H9 (cell line): Measurements from ENCODE around the gene ORAI2. TPM values are rescaled to one million over a fixed set of nuclear protein-coding genes. Genes with fewer than 3 reads are reported as not detected.

ENCODE experiments used
- DNase-seq: peaks from one replicate; pipeline ENCODE4 v3.0.0-alpha.2; 2017
- H2AFZ ChIP-seq: one replicate; pipeline ENCODE4 v1.6.1; 2013; ENCODE audit warnings: mild to moderate bottlenecking, low read length, control low read depth, moderate library complexity
- H2AK5ac ChIP-seq: 2 replicates; pipeline ENCODE4 v1.6.1; 2013; ENCODE audit warnings: low read length, control low read depth, mixed read lengths; ENCODE audit not compliant: insufficient read length
- H2BK120ac ChIP-seq: one replicate; pipeline ENCODE4 v1.6.1; 2013; ENCODE audit warnings: low read depth, mild to moderate bottlenecking, low read length, control low read depth, inconsistent platforms; ENCODE audit not compliant: poor library complexity, severe bottlenecking
- H2BK12ac ChIP-seq: 2 replicates; pipeline ENCODE4 v1.6.1; 2013; ENCODE audit warnings: low read length, control low read depth, mixed read lengths, low read depth; ENCODE audit not compliant: insufficient read length
- H2BK15ac ChIP-seq: 2 replicates; pipeline ENCODE4 v1.6.1; 2013; ENCODE audit warnings: low read depth, low read length, control low read depth
- H2BK20ac ChIP-seq: one replicate; pipeline ENCODE4 v1.6.1; 2013; ENCODE audit warnings: low read depth, mild to moderate bottlenecking, low read length, control low read depth, inconsistent platforms; ENCODE audit not compliant: poor library complexity, severe bottlenecking
- H2BK5ac ChIP-seq: 2 replicates; pipeline ENCODE4 v1.6.1; 2013; ENCODE audit warnings: low read length, control low read depth, mixed read lengths; ENCODE audit not compliant: insufficient read length
- H3K14ac ChIP-seq: 2 replicates; pipeline ENCODE4 v1.6.1; 2013; ENCODE audit warnings: low read length, control low read depth; ENCODE audit not compliant: insufficient read depth
- H3K18ac ChIP-seq: 2 replicates; pipeline ENCODE4 v1.6.1; 2013; ENCODE audit warnings: low read depth, mild to moderate bottlenecking, mixed read lengths, low read length, control low read depth; ENCODE audit not compliant: insufficient read length
- H3K23ac ChIP-seq: 2 replicates; pipeline ENCODE4 v1.6.1; 2013; ENCODE audit warnings: low read length, control low read depth, mixed read lengths, low read depth; ENCODE audit not compliant: insufficient read length
- H3K23me2 ChIP-seq: 2 replicates; pipeline ENCODE4 v1.6.1; 2013; ENCODE audit warnings: low read depth, mild to moderate bottlenecking, mixed read lengths, low read length, control low read depth; ENCODE audit not compliant: insufficient read length, poor library complexity, severe bottlenecking
- H3K27ac ChIP-seq: 2 replicates; pipeline ENCODE4 v1.5.1; 2013; ENCODE audit warnings: low read length, control low read depth, mixed read lengths, low read depth; ENCODE audit not compliant: insufficient read length
- H3K27me3 ChIP-seq: 2 replicates; pipeline ENCODE4 v1.6.1; 2013; ENCODE audit warnings: low read length, control low read depth, inconsistent platforms; ENCODE audit not compliant: insufficient read depth
- H3K4ac ChIP-seq: 2 replicates; pipeline ENCODE4 v1.6.1; 2013; ENCODE audit warnings: low read depth, mild to moderate bottlenecking, control low read depth, inconsistent platforms, low read length, moderate library complexity
- H3K4me1 ChIP-seq: 2 replicates; pipeline ENCODE4 v1.6.1; 2013; ENCODE audit warnings: low read length, control low read depth, inconsistent platforms; ENCODE audit not compliant: insufficient read depth
- H3K4me2 ChIP-seq: 2 replicates; pipeline ENCODE4 v1.6.1; 2013; ENCODE audit warnings: low read length, control low read depth, mixed read lengths; ENCODE audit not compliant: insufficient read length, insufficient read depth
- H3K56ac ChIP-seq: 2 replicates; pipeline ENCODE4 v1.6.1; 2013; ENCODE audit warnings: low read depth, mild to moderate bottlenecking, mixed read lengths, low read length, control low read depth; ENCODE audit not compliant: insufficient read length
- H3K79me1 ChIP-seq: 2 replicates; pipeline ENCODE4 v1.6.1; 2013; ENCODE audit warnings: low read depth, mild to moderate bottlenecking, moderate library complexity, low read length, control low read depth, inconsistent platforms; ENCODE audit not compliant: insufficient read depth, poor library complexity, severe bottlenecking
- H3K79me2 ChIP-seq: 2 replicates; pipeline ENCODE4 v1.6.1; 2013; ENCODE audit warnings: low read length, control low read depth, inconsistent platforms; ENCODE audit not compliant: insufficient read depth
- H3K9ac ChIP-seq: 2 replicates; pipeline ENCODE4 v1.6.1; 2013; ENCODE audit warnings: low read length, control low read depth, mixed read lengths; ENCODE audit not compliant: insufficient read length; ENCODE audit errors: extremely low read depth
- H3K9me3 ChIP-seq: one replicate; pipeline ENCODE4 v1.6.1; 2013; ENCODE audit warnings: low read depth, low read length, inconsistent platforms; ENCODE audit not compliant: control insufficient read depth
- H3T11ph ChIP-seq: one replicate; pipeline ENCODE4 v1.6.1; 2013; ENCODE audit warnings: mild to moderate bottlenecking, low read length, control low read depth, inconsistent platforms
- H4K20me1 ChIP-seq: one replicate; pipeline ENCODE4 v1.6.1; 2013; ENCODE audit not compliant: control insufficient read depth, insufficient read length, insufficient read depth
- H4K5ac ChIP-seq: 2 replicates; pipeline ENCODE4 v1.6.1; 2013; ENCODE audit warnings: low read depth, mild to moderate bottlenecking, mixed read lengths, low read length, control low read depth; ENCODE audit not compliant: insufficient read length
- H4K8ac ChIP-seq: replicated peaks from 2 replicates; pipeline ENCODE4 v1.6.1; 2013; ENCODE audit warnings: low read length, control low read depth, mixed read lengths, low read depth; ENCODE audit not compliant: insufficient read length
- H4K91ac ChIP-seq: 2 replicates; pipeline ENCODE4 v1.6.1; 2013; ENCODE audit warnings: low read depth, mild to moderate bottlenecking, moderate library complexity, mixed read lengths, low read length, control low read depth; ENCODE audit not compliant: insufficient read length
- H3K27ac Mint-ChIP-seq, 3 experiments: 2 replicates in 2 of 3; 3 replicates in 1 of 3; pipeline ENCODE4 v1.8.0; 2020 to 2021; ENCODE audit warnings: mixed read lengths in 3 of 3, mild to moderate bottlenecking in 1 of 3, moderate library complexity in 1 of 3
- H3K27me3 Mint-ChIP-seq: 2 replicates; pipeline ENCODE4 v1.8.0; 2021; ENCODE audit warnings: low read depth, mild to moderate bottlenecking, moderate library complexity, mixed read lengths
- H3K36me3 Mint-ChIP-seq, 3 experiments: 2 replicates in 2 of 3; 3 replicates in 1 of 3; pipeline ENCODE4 v1.8.0; 2020 to 2021; ENCODE audit warnings: low read depth in 3 of 3, mixed read lengths in 3 of 3; ENCODE audit not compliant: insufficient read depth in 1 of 3
- H3K4me1 Mint-ChIP-seq, 2 experiments: 2 replicates each; pipeline ENCODE4 v1.8.0; 2020; ENCODE audit warnings: mixed read lengths in 2 of 2
- H3K4me3 Mint-ChIP-seq, 2 experiments: 2 replicates in 1 of 2; 3 replicates in 1 of 2; pipeline ENCODE4 v1.8.0; 2020 to 2021; ENCODE audit warnings: mild to moderate bottlenecking in 2 of 2, mixed read lengths in 2 of 2, moderate library complexity in 1 of 2
- H3K9me3 Mint-ChIP-seq, 2 experiments: 2 replicates in 1 of 2; 3 replicates in 1 of 2; pipeline ENCODE4 v1.8.0; 2020; ENCODE audit warnings: mild to moderate bottlenecking in 2 of 2, mixed read lengths in 2 of 2, moderate library complexity in 1 of 2
- WGBS: extraction: QIAGEN DNeasy Blood & Tissue Kit; methylation state at CpG from one replicate; pipeline ENCODE4 v1.1.7; 2013; ENCODE audit warnings: missing lambda C conversion rate, low lambda C conversion rate, mixed read lengths; ENCODE audit not compliant: insufficient read length; ENCODE audit errors: extremely low coverage; 5-methylcytosine and 5-hydroxymethylcytosine counted together
- total RNA-seq: library from RNA; stranded (reverse); gene quantifications from 2 replicates; pipeline ENCODE4 v1.2.1, GENCODE V29; 2021
- TF ChIP-seq, protein P1 (sequence below): fragments of 200-600 bp; sonication (generic); conservative IDR thresholded peaks from 3 replicates; pipeline ENCODE4 v1.8.0; 2021; ENCODE audit warnings: antibody characterized with exemption, mild to moderate bottlenecking

The ORAI2 gene
- total RNA-seq, 1 experiment from 2014 or later, result 26.6 TPM

DNA sequence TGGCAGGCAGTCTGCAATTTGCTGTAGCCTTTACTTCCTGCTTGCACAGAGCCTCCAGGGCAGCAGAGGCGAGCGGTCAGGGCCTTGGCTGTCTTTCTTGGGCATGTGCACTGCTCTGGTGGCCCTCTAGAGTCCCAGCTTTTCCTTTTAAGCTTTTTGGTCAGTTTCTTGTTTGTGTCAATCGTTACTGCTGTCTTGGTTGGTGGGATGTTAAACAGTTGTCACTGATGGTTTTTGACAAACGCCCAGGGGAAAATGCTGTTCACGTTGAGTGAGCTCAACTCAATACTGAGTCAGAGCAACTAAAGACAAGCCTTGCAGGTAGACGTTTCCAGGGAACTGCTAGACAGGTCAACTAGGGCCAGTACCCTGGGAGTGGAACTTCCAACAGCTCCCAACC, 23.3 kb upstream of the ORAI2 start:
- Histone ChIP-seq H2AFZ (no peak overlapping the region), H2AK5ac (no peak overlapping the region)

More for the DNA sequence above, 23.3 kb upstream of the ORAI2 start:
- Histone ChIP-seq H3K79me2 (no peaks in the 10 kb centered on the region), H3K14ac (no peak overlapping the region), H3K4me2 (no peak overlapping the region), H3K27ac (no peak overlapping the region), H2BK20ac (no peak overlapping the region), H3K18ac (no peak overlapping the region), H3K9ac (no peak overlapping the region), H2BK15ac (no peak overlapping the region), H3K9me3 (no peaks in the 10 kb centered on the region), H4K20me1 (no peaks in the 10 kb centered on the region), H4K8ac (no peak overlapping the region), H4K91ac (no peak overlapping the region), H3K56ac (no peak overlapping the region), H3K27me3 (no peaks in the 10 kb centered on the region), H3K23ac (no peak overlapping the region), H2BK12ac (no peak overlapping the region), H2BK120ac (no peak overlapping the region), H2BK5ac (no peak overlapping the region), H3K4ac (no peak overlapping the region), H3T11ph (no peak overlapping the region), H3K79me1 (peaks cover 3% of the 10 kb centered on the region), H4K5ac (no peak overlapping the region), H3K4me1 (no peaks in the 10 kb centered on the region), H3K23me2 (no peaks in the 10 kb centered on the region)
- DNase-seq, result no peak
- H3K4me3 Mint-ChIP-seq, result no peak overlapping the region
- H3K27ac Mint-ChIP-seq, result no peak overlapping the region; a peak in 1 of 7 replicates
- H3K27me3 Mint-ChIP-seq, result no peaks in the 10 kb centered on the region
- peaks cover 7 to 13% of the 10 kb centered on the region in 2 experiments for H3K9me3 Mint-ChIP-seq
- no peaks in the 10 kb centered on the region for H3K4me1 Mint-ChIP-seq
- no CpG with 5 or more reads among the region's 6 CpGs for WGBS
- H3K36me3 Mint-ChIP-seq, result peaks cover 54 to 89% (median 86%) of the 10 kb centered on the region in 3 experiments
- TF ChIP-seq, protein P1, sequence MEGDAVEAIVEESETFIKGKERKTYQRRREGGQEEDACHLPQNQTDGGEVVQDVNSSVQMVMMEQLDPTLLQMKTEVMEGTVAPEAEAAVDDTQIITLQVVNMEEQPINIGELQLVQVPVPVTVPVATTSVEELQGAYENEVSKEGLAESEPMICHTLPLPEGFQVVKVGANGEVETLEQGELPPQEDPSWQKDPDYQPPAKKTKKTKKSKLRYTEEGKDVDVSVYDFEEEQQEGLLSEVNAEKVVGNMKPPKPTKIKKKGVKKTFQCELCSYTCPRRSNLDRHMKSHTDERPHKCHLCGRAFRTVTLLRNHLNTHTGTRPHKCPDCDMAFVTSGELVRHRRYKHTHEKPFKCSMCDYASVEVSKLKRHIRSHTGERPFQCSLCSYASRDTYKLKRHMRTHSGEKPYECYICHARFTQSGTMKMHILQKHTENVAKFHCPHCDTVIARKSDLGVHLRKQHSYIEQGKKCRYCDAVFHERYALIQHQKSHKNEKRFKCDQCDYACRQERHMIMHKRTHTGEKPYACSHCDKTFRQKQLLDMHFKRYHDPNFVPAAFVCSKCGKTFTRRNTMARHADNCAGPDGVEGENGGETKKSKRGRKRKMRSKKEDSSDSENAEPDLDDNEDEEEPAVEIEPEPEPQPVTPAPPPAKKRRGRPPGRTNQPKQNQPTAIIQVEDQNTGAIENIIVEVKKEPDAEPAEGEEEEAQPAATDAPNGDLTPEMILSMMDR, result no peak
